ENCODE measurements around the gene CDK5. TPM values are rescaled to one million over a fixed set of nuclear protein-coding genes. Genes with fewer than 3 reads are reported as not detected.

CDK5 gene
- total and polyA plus RNA-seq, 2 of the 13 experiments (the other 11 are each of a cell fraction or from before 2014, with no cell fraction given) = 16.4 to 21.3 TPM

- TF ChIP-seq RBM39 (IDR thresholded peaks at IDR 0.05; ENCODE audit: low read depth, low read length, poor library complexity, severe bottlenecking) = peak; percentile 71
- no peak for TF ChIP-seq HNRNPUL1 (IDR thresholded peaks at IDR 0.05; ENCODE audit: low read depth, low read length)
- TF ChIP-seq ZNF17 (CRISPR knock-in tag; IDR thresholded peaks at IDR 0.05) = no peak
- TF ChIP-seq POLR2AphosphoS2 (IDR thresholded peaks at IDR 0.05; ENCODE audit: low read depth, low read length) = no peak
- TF ChIP-seq, protein P1, sequence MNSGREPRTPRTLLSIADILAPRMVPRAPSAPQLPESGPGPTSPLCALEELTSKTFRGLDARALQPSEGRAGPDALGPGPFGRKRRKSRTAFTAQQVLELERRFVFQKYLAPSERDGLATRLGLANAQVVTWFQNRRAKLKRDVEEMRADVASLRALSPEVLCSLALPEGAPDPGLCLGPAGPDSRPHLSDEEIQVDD (CRISPR knock-in tag; IDR thresholded peaks at IDR 0.05; ENCODE audit: borderline replicate concordance) = no peak
- TF ChIP-seq HOXA5 (CRISPR knock-in tag; IDR thresholded peaks at IDR 0.05) = 0 out of 2 replicates have a peak, but pooled peaks have one; percentile 53
- TF ChIP-seq ZMAT5 (CRISPR knock-in tag; IDR thresholded peaks at IDR 0.05; ENCODE audit: borderline replicate concordance, low read depth) = no peak
- 0 out of 2 replicates have a peak, but pooled peaks have one; percentile 54 for TF ChIP-seq GZF1 (CRISPR knock-in tag; IDR thresholded peaks at IDR 0.05)
- TF ChIP-seq HOXD1 (CRISPR knock-in tag; IDR thresholded peaks at IDR 0.05) = no peak
- 0 out of 2 replicates have a peak, but pooled peaks have one; percentile 48 for TF ChIP-seq CHCHD3 (CRISPR knock-in tag; IDR thresholded peaks at IDR 0.05)
- no peak for TF ChIP-seq ZFP36L2 (CRISPR knock-in tag; IDR thresholded peaks at IDR 0.05)
- TF ChIP-seq U2AF2 (IDR thresholded peaks at IDR 0.05; ENCODE audit: low read depth, low read length) = no peak
- TF ChIP-seq, protein P2, sequence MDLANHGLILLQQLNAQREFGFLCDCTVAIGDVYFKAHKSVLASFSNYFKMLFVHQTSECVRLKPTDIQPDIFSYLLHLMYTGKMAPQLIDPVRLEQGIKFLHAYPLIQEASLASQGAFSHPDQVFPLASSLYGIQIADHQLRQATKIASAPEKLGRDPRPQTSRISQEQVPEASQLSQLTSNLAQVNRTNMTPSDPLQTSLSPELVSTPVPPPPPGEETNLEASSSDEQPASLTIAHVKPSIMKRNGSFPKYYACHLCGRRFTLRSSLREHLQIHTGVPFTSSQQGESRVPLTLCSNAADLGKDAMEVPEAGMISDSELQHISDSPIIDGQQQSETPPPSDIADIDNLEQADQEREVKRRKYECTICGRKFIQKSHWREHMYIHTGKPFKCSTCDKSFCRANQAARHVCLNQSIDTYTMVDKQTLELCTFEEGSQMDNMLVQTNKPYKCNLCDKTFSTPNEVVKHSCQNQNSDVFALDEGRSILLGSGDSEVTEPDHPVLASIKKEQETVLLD (CRISPR knock-in tag; IDR thresholded peaks at IDR 0.05; ENCODE audit: low read depth) = peak; percentile 74; the same call in 1 of the 2 replicates
- peak; percentile 71; the same call in 1 of the 2 replicates for TF ChIP-seq NFKB2 (CRISPR knock-in tag; IDR thresholded peaks at IDR 0.05; ENCODE audit: borderline replicate concordance)
- no peak for TF ChIP-seq ZNF616 (CRISPR knock-in tag; IDR thresholded peaks at IDR 0.05; ENCODE audit: low read depth)
- peak; percentile 25 for TF ChIP-seq ASH2L (IDR thresholded peaks at IDR 0.05; ENCODE audit: insufficient read length, low read depth, low read length)
- TF ChIP-seq KAT8 (CRISPR knock-in tag; IDR thresholded peaks at IDR 0.05) = peak; percentile 71; the same call in 1 of the 2 replicates
- no peak for TF ChIP-seq PHB2 (IDR thresholded peaks at IDR 0.05; ENCODE audit: partially characterized antibody)
- peak; percentile 62; the same call in 1 of the 2 replicates for TF ChIP-seq GMEB1 (CRISPR knock-in tag; IDR thresholded peaks at IDR 0.05; ENCODE audit: borderline replicate concordance)
- TF ChIP-seq ZNF607 (CRISPR knock-in tag; IDR thresholded peaks at IDR 0.05; ENCODE audit: borderline replicate concordance) = 0 out of 2 replicates have a peak, but pooled peaks have one; percentile 60
- TF ChIP-seq, protein P3, sequence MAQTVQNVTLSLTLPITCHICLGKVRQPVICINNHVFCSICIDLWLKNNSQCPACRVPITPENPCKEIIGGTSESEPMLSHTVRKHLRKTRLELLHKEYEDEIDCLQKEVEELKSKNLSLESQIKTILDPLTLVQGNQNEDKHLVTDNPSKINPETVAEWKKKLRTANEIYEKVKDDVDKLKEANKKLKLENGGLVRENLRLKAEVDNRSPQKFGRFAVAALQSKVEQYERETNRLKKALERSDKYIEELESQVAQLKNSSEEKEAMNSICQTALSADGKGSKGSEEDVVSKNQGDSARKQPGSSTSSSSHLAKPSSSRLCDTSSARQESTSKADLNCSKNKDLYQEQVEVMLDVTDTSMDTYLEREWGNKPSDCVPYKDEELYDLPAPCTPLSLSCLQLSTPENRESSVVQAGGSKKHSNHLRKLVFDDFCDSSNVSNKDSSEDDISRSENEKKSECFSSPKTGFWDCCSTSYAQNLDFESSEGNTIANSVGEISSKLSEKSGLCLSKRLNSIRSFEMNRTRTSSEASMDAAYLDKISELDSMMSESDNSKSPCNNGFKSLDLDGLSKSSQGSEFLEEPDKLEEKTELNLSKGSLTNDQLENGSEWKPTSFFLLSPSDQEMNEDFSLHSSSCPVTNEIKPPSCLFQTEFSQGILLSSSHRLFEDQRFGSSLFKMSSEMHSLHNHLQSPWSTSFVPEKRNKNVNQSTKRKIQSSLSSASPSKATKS (CRISPR knock-in tag; IDR thresholded peaks at IDR 0.05) = no peak
- peak; percentile 71 for TF ChIP-seq ZMYM3 (CRISPR knock-in tag; IDR thresholded peaks at IDR 0.05)
Measured at GRCh38 chr7:151085691-151086620, 28.3 kb upstream of the CDK5 start, which contains the start of gene AGAP3 (continued).

Measured in HepG2 (cell line).